SJCRH30 (cell line): ENCODE measurements around the gene SERINC3. TPM values are rescaled to one million over a fixed set of nuclear protein-coding genes. Genes with fewer than 3 reads are reported as not detected.

ENCODE experiments used
- DNase-seq, 2 experiments: peaks; one replicate each; pipeline ENCODE4 v3.0.0-alpha.2; 2015 to 2020
- H3K27ac ChIP-seq: fragments of 250-450 bp; sonication (Bioruptor Pico); 2 replicates; pipeline ENCODE4 v1.5.1; 2020; ENCODE audit warnings: mild to moderate bottlenecking, moderate library complexity
- H3K27me3 ChIP-seq: fragments of 250-450 bp; sonication (Bioruptor Pico); 2 replicates; pipeline ENCODE4 v1.5.1; 2020; ENCODE audit warnings: mild to moderate bottlenecking, moderate library complexity
- H3K36me3 ChIP-seq: fragments of 250-450 bp; sonication (Bioruptor Pico); 2 replicates; pipeline ENCODE4 v1.5.1; 2020; ENCODE audit warnings: mild to moderate bottlenecking, moderate library complexity
- H3K4me1 ChIP-seq: fragments of 250-450 bp; sonication (Bioruptor Pico); 2 replicates; pipeline ENCODE4 v1.5.1; 2020; ENCODE audit warnings: mild to moderate bottlenecking, moderate library complexity
- H3K4me3 ChIP-seq: fragments of 250-450 bp; sonication (Bioruptor Pico); 2 replicates; pipeline ENCODE4 v1.5.1; 2020; ENCODE audit warnings: mild to moderate bottlenecking, moderate library complexity
- H3K9me3 ChIP-seq: fragments of 250-450 bp; sonication (Bioruptor Pico); replicated peaks from 2 replicates; pipeline ENCODE4 v1.5.1; 2020; ENCODE audit warnings: mild to moderate bottlenecking, moderate library complexity
- total RNA-seq: library from RNA; depleted of rRNA; stranded (reverse); fragments of >200 nt; shearing (Covaris generic); gene quantifications from 2 replicates; pipeline ENCODE4 v1.2.3, GENCODE V29; 2014; rRNA removed

Gene SERINC3
- total RNA-seq, 1 experiment from 2014 or later, result 50.7 TPM

GRCh38 chr20:44454306-44454963 lies 67.4 kb downstream of the SERINC3 start:
- Histone ChIP-seq H3K27me3 (peaks cover 28% of the 10 kb centered on the region), H3K4me3 (no peak overlapping the region), H3K27ac (no peak overlapping the region), H3K4me1 (no peaks in the 10 kb centered on the region), H3K36me3 (no peaks in the 10 kb centered on the region), H3K9me3 (no peaks in the 10 kb centered on the region)
- no peak for DNase-seq

- no peak for DNase-seq
- Histone ChIP-seq H3K27ac (no peak overlapping the region), H3K4me1 (no peaks in the 10 kb centered on the region)
These were observed 70.9 kb downstream of the SERINC3 start for GRCh38 chr20:44450903-44451450.

GRCh38 chr20:44450281-44450889 lies 71.5 kb downstream of the SERINC3 start:
- Histone ChIP-seq H3K36me3 (no peaks in the 10 kb centered on the region), H3K27me3 (peaks cover 30% of the 10 kb centered on the region), H3K4me3 (no peak overlapping the region), H3K27ac (no peak overlapping the region), H3K9me3 (no peaks in the 10 kb centered on the region), H3K4me1 (no peaks in the 10 kb centered on the region)
- DNase-seq, result no peak

More at GRCh38 chr20:44450903-44451450, 70.9 kb downstream of the SERINC3 start:
- H3K27me3 ChIP-seq, result peaks cover 32% of the 10 kb centered on the region
- no peak overlapping the region for H3K4me3 ChIP-seq
- no peaks in the 10 kb centered on the region for H3K9me3 ChIP-seq
- no peaks in the 10 kb centered on the region for H3K36me3 ChIP-seq

GRCh38 chr20:44449864-44450263 lies 72.0 kb downstream of the SERINC3 start:
- H3K4me1 ChIP-seq, result no peaks in the 10 kb centered on the region
- no peak overlapping the region for H3K27ac ChIP-seq
- H3K36me3 ChIP-seq, result no peaks in the 10 kb centered on the region
- H3K4me3 ChIP-seq, result no peak overlapping the region
- no peak for DNase-seq
- no peaks in the 10 kb centered on the region for H3K9me3 ChIP-seq
- H3K27me3 ChIP-seq, result peaks cover 28% of the 10 kb centered on the region

- DNase-seq, result peak; percentile 39 to 55
- peaks cover 33% of the 10 kb centered on the region for H3K27me3 ChIP-seq
- no peaks in the 10 kb centered on the region for H3K9me3 ChIP-seq
- H3K4me3 ChIP-seq, result no peak overlapping the region
- no peaks in the 10 kb centered on the region for H3K36me3 ChIP-seq
- H3K4me1 ChIP-seq, result no peaks in the 10 kb centered on the region
- no peak overlapping the region for H3K27ac ChIP-seq
These were observed 72.9 kb downstream of the SERINC3 start for GRCh38 chr20:44448753-44449546.

- Histone ChIP-seq H3K36me3 (no peaks in the 10 kb centered on the region), H3K27ac (no peak overlapping the region), H3K4me1 (no peaks in the 10 kb centered on the region), H3K27me3 (peaks cover 33% of the 10 kb centered on the region), H3K4me3 (no peak overlapping the region), H3K9me3 (no peaks in the 10 kb centered on the region)
- DNase-seq, result no peak
These were observed 73.9 kb downstream of the SERINC3 start for GRCh38 chr20:44447827-44448419.

Other genes starting within 250 kb of the SERINC3 start
- gene FITM2, start 210.9 kb downstream of the SERINC3 start, total RNA-seq, result 5.7 and 5.8 TPM in 2 replicates
- gene R3HDML, start 185.0 kb downstream of the SERINC3 start, total RNA-seq, result not detected in 2 replicates
- gene HNF4A, start 166.4 kb downstream of the SERINC3 start, total RNA-seq, result not detected in 2 replicates
- 13.3 and 14.1 TPM in 2 replicates for gene TTPAL, start 46.2 kb downstream of the SERINC3 start, total RNA-seq
- gene PKIG, start 60.5 kb upstream of the SERINC3 start, total RNA-seq, result 9.6 and 10.1 TPM in 2 replicates
- gene ADA, start 129.6 kb upstream of the SERINC3 start, total RNA-seq, result 17.9 and 19.0 TPM in 2 replicates
- gene CCN5, start 193.3 kb upstream of the SERINC3 start, total RNA-seq, result not detected in 2 replicates
- gene KCNK15, start 223.8 kb upstream of the SERINC3 start, total RNA-seq, result not detected in 2 replicates